ENCODE data around the gene SCARB1.

DNA sequence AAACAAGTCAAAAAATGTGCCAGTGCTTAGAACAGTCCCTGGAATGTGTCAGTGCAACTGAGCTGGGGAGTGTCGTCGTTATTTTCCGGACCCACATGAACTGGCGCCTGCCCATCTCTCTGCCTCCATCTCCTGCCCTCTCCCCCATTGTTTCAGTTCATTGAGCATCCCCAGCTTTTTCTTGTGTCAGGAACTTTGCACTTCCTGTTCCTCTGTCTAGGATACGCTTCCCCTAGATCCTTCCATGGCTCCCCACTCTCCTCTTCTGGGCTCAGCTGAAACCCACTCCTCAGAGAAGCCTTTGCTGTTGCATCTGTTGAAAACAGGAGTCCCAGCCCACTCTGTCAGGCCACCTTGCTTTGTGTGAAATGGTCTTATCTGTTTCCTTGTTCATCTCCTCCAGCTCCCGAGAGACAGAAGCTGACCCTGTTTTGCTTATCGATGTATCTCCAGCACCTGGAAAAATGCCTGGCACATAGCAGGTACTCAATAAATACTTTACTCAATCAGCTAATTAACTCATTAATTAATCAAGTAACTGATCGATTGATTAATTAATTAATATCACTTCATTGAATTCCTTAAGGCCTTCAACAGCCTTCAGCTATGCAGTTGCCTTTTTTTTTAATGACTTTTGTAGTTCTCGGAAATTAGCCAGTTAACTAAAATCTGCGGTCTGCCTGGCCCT is 2.7 kb upstream of the SCARB1 start:
- TF ChIP-seq POLR2A (IDR thresholded peaks at IDR 0.05): no peak
- TF ChIP-seq, protein P1, sequence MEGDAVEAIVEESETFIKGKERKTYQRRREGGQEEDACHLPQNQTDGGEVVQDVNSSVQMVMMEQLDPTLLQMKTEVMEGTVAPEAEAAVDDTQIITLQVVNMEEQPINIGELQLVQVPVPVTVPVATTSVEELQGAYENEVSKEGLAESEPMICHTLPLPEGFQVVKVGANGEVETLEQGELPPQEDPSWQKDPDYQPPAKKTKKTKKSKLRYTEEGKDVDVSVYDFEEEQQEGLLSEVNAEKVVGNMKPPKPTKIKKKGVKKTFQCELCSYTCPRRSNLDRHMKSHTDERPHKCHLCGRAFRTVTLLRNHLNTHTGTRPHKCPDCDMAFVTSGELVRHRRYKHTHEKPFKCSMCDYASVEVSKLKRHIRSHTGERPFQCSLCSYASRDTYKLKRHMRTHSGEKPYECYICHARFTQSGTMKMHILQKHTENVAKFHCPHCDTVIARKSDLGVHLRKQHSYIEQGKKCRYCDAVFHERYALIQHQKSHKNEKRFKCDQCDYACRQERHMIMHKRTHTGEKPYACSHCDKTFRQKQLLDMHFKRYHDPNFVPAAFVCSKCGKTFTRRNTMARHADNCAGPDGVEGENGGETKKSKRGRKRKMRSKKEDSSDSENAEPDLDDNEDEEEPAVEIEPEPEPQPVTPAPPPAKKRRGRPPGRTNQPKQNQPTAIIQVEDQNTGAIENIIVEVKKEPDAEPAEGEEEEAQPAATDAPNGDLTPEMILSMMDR (IDR thresholded peaks at IDR 0.05): no peak

All from lower leg skin (tissue), 3 donors.